Jurkat, Clone E6-1 (cell line): Measurements from ENCODE around the gene ZNF862. TPM values are rescaled to one million over a fixed set of nuclear protein-coding genes. Genes with fewer than 3 reads are reported as not detected.
A peak's percentile ranks its signal among the peaks of the same experiment; 100 is the strongest.

ENCODE experiments used
- DNase-seq: peaks from one replicate; pipeline ENCODE4 v3.0.0-alpha.2; 2011; ENCODE audit warnings: low read depth, low spot score
- H3K4me3 ChIP-seq: 2 replicates; pipeline ENCODE4 v1.5.1; 2011; ENCODE audit warnings: mild to moderate bottlenecking, low read length, control low read depth, moderate library complexity
- polyA plus RNA-seq: library from polyadenylated mRNA; unstranded; fragments of >200 nt; gene quantifications from one replicate; pipeline ENCODE4 v1.2.1, GENCODE V29; 2012; ENCODE audit warnings: missing spikeins; ENCODE audit not compliant: insufficient read length, insufficient read depth

The ZNF862 gene
- 8.1 TPM for polyA plus RNA-seq

GRCh38 chr7:149838224-149838991 lies at the start of gene ZNF862:
Gene ZNF862, plus strand, starts transcription at chr7:149838375. Its CDS starts 237 bp downstream, at chr7:149838612.
- H3K4me3 ChIP-seq, result peak within 1 kb of the TSS; percentile 84
- peak; percentile 97 for DNase-seq

GRCh38 chr7:149789101-149789500 lies 49.1 kb upstream of the ZNF862 start:
- H3K4me3 ChIP-seq, result no peak overlapping the region

DNA sequence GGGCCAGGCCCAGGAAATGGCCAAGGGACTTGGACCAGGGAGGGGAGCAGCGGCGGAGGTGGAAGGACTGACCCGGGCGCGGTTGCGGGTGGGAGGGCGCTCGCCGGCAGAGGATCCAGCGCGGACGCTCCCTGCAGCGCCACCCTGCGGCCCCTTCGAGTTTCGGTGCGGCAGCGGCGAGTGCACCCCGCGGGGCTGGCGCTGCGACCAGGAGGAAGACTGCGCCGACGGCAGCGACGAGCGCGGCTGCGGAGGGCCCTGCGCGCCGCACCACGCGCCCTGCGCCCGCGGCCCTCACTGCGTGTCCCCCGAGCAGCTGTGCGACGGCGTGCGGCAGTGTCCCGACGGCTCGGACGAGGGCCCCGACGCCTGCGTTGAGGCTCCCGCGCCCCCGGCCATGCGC lies 48.0 kb upstream of the ZNF862 start:
- H3K4me3 ChIP-seq, result no peak overlapping the region
- DNase-seq, result no peak

More at GRCh38 chr7:149789101-149789500, 49.1 kb upstream of the ZNF862 start:
- DNase-seq, result no peak

DNA sequence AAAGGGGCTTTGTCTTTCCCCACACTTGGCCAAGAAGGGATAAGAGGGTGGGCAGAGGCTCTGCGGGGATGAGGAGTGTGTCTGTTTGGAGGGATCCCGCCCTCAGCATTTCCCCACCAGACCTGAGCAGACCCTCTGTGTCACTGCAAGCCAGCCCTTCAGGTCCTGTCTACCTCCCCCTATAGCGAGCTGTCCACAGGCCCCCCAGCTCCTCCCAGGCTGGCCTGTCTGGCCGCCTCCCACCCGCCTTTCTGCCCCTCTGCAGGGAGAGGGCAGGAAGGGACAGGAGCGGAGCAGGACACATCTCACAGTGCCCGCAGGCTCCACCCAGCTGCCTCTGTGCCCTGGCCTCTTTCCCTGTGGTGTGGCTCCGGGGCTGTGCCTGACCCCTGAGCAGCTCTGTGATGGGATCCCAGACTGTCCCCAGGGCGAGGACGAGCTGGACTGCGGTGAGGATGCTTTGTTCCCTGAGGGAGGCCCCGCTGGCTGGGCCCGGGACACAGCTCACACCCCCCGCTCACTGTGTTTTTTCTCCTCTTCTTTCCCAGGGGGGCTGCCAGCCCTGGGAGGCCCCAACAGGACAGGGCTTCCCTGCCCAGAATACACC lies 47.3 kb upstream of the ZNF862 start:
- no peak overlapping the region for H3K4me3 ChIP-seq

DNA sequence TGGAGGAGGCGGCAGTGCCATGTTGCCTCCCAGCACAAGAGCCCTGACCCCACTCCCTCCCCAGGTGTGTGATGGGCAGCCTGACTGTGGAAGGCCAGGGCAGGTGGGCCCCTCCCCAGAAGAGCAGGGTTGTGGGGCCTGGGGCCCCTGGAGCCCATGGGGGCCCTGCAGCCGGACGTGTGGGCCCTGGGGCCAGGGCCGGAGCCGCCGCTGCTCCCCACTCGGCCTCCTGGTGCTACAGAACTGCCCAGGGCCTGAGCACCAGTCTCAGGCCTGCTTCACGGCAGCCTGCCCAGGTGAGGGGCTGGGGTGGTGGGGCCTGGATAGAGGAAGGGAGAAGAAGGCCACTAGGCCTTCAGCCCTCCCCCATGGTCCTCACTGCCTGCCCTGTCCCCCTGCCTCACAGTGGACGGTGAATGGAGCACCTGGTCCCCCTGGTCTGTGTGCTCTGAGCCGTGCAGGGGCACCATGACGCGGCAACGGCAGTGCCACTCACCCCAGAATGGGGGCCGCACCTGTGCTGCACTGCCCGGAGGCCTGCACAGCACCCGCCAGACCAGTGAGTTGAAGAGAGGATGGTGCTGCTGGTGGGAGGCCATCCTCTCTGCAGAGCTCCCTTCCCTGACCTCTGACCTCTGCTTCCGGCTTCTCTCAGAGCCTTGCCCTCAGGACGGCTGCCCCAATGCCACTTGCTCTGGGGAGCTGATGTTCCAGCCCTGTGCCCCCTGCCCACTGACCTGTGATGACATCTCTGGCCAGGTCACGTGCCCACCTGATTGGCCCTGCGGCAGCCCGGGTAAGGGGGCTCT lies 46.6 kb upstream of the ZNF862 start:
- no peak for DNase-seq

More for the DNA sequence above, 47.3 kb upstream of the ZNF862 start:
- DNase-seq, result no peak

GRCh38 chr7:149792220-149792595 lies 46.0 kb upstream of the ZNF862 start:
- H3K4me3 ChIP-seq, result no peak overlapping the region
- no peak for DNase-seq

More for the DNA sequence above, 46.6 kb upstream of the ZNF862 start:
- no peak overlapping the region for H3K4me3 ChIP-seq

DNA sequence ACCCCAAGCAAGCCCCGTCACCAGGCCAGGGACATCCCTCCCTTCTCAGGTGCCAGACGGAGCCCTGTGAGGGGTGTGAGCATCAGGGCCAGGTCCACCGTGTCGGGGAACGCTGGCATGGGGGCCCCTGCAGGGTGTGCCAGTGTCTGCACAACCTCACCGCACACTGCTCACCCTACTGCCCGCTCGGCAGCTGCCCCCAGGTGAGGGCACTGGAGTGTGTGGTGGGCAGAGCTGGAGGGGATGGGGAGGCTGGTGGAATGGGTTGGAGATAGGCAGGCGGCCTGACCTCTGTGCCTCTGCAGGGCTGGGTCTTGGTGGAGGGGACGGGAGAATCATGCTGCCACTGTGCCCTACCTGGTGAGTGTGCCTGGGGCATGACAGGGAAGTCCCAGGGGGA lies 44.9 kb upstream of the ZNF862 start:
- H3K4me3 ChIP-seq, result no peak overlapping the region
- no peak for DNase-seq

DNA sequence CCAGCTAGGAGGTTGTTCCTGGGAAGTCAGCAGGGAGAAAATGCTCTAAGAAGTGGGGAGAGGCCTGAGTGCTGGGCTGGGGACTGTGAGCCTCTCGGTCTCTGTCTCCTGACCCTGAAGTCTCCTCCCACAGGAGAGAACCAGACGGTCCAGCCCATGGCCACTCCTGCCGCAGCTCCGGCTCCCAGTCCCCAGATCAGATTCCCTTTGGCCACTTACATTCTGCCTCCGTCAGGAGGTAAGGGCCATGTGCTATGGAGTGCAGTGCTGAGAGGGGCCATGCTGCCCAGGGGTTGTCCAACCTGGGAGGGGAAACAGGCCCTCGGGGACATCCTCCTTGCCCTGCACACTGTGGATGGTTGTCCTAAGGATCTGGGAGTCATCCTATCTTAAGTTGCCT lies 43.5 kb upstream of the ZNF862 start:
- DNase-seq, result no peak
- H3K4me3 ChIP-seq, result no peak overlapping the region

DNA sequence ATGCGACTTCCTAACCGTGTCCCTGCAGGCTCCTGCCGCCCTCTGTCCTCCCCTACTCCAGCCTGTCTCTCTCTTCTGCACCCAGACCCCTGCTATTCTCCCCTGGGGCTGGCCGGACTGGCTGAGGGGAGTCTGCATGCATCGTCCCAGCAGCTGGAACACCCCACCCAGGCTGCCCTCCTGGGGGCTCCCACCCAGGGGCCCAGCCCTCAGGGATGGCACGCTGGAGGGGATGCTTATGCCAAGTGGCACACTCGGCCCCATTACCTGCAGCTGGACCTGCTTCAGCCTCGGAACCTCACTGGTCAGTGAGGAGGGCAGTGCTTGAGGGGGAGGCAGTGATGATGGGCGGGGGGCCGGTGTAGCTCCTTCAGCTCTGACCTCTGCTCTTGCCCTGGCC lies 43.0 kb upstream of the ZNF862 start:
- H3K4me3 ChIP-seq, result no peak overlapping the region
- no peak for DNase-seq

- DNase-seq, result no peak
- no peak overlapping the region for H3K4me3 ChIP-seq
Measured at GRCh38 chr7:149796287-149796860, 41.8 kb upstream of the ZNF862 start.

DNA sequence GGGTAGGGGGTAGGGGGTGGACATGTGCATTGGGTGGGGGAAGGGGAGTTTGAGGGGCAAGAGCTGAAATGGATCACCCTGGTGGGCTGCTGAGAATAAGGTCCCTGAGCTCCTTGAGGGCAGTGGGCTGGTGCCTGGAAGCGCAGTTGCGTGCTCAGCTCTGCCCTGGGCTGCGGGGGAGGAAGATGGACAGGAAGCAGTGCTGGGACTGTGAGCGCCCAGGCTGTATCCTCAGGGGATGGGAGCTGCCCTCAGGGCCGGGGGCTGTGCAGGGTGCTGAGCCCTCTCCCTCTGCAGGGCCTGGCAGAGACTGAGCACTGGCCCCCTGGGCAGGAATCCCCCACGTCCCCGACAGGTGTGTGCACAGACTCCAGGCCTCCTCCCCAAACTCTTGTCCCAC lies 40.4 kb upstream of the ZNF862 start:
- DNase-seq, result no peak
- H3K4me3 ChIP-seq, result no peak overlapping the region

- peak; percentile 19 for DNase-seq
- H3K4me3 ChIP-seq, result no peak overlapping the region
Measured at GRCh38 chr7:149799397-149800168, 38.6 kb upstream of the ZNF862 start.

DNA sequence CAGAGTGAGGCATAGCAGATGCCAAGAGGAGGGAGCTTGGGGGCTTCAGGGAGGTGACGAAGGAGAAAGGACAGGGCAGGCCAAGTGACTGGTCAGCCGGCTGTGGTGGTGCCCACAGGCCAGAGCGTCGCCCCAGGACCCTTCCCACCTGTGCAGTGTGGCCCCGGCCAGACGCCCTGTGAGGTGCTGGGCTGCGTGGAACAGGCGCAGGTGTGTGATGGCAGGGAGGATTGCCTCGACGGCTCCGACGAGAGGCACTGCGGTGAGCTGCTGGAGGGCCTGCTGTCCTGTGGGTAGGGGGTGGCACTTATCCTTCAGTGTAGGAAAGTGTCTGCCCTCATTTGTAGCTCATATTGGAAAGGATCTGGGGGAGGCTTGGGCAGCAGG lies 38.0 kb upstream of the ZNF862 start:
- no peak for DNase-seq
- H3K4me3 ChIP-seq, result no peak overlapping the region

- H3K4me3 ChIP-seq, result no peak overlapping the region
- no peak for DNase-seq
Measured at GRCh38 chr7:149801002-149801566, 37.1 kb upstream of the ZNF862 start.

- H3K4me3 ChIP-seq, result no peak overlapping the region
- DNase-seq, result no peak
Measured at GRCh38 chr7:149801816-149802215, 36.4 kb upstream of the ZNF862 start.

DNA sequence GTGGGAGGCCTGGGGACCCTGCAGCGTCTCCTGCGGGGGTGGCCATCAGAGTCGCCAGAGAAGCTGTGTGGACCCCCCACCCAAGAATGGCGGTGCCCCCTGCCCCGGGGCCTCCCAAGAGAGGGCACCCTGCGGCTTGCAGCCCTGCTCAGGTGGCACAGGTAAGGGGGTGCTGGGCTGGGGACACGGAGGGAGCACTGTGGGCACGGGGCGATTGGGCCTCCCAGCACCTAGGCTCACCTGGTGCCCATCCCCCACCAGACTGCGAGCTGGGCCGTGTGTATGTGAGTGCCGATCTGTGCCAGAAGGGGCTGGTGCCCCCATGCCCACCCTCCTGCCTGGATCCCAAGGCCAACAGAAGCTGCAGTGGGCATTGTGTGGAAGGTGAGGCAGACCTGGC lies 35.2 kb upstream of the ZNF862 start:
- no peak for DNase-seq
- no peak overlapping the region for H3K4me3 ChIP-seq

DNA sequence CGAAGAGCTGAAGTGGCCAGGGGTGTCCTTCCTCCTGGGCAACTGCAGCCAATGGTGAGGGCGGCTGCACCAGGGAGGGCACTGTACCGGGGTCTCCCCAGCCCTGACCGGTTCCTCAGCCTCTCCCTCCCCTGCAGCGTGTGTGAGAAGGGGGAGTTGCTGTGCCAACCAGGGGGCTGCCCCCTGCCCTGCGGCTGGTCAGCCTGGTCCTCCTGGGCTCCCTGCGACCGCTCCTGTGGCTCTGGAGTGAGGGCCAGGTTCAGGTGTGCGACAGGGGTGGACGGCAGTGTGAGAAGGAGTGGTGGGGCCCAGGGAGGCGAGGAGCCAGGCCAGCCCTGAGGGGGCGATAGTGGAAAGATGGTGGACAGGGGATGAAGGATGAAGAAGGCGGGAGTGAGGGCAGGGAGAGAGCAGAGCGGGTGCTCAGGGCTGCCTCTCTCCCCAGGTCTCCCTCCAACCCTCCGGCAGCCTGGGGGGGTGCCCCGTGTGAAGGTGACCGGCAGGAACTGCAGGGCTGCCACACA lies 34.6 kb upstream of the ZNF862 start:
- H3K4me3 ChIP-seq, result no peak overlapping the region
- no peak for DNase-seq

DNA sequence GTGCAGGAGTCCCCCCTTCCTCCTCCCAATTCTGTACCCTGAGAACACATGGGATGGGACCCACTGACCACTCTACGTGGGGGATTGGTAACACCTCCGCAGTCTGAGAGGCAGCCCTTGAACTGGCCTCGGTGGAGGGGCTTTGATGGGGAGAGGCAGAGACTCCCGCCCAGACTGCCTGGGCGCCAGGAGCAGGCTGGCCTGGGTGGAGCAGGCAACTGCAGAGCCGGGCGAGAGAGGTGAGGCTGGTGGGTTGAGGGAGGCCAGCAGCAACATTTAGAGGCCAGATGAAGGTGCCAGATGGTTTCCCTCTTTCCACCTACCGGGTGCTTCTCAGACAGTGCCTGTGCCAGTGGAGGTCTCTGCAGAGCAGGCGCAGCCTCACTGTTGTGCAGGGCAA lies 34.1 kb upstream of the ZNF862 start:
- DNase-seq, result no peak
- H3K4me3 ChIP-seq, result no peak overlapping the region
